Measurements from ENCODE around the gene PCSK2. TPM values are rescaled to one million over a fixed set of nuclear protein-coding genes. Genes with fewer than 3 reads are reported as not detected.

PCSK2 gene
- polyA plus RNA-seq, 3 donors = not detected

- Histone ChIP-seq H3K27me3 (ENCODE audit: control insufficient read depth in 2 of 2, insufficient read depth in 2 of 2, low read length in 2 of 2) (no peaks in the 10 kb centered on the region), H3K4me1 (ENCODE audit: control insufficient read depth in 1 of 2, insufficient read depth in 2 of 2, low read length in 2 of 2) (peaks cover 15 to 20% of the 10 kb centered on the region in 2 donors), H3K4me3 (replicated peaks in 1 of 3; ENCODE audit: low read depth in 2 of 3, low read length in 3 of 3) (no peak overlapping the region), H3K79me2 (ENCODE audit: insufficient read depth, low read length) (no peaks in the 10 kb centered on the region), H2AFZ (ENCODE audit: insufficient read depth, low read depth, low read length, poor library complexity, severe bottlenecking) (no peak overlapping the region), H3K9ac (ENCODE audit: insufficient read depth, low read length, poor library complexity, severe bottlenecking) (no peak overlapping the region), H3K4me2 (replicated peaks; ENCODE audit: extremely low read depth, low read length, poor library complexity, severe bottlenecking) (no peak overlapping the region), H3K27ac (ENCODE audit: low read depth in 1 of 2, low read length in 2 of 2) (no peak overlapping the region), H3K36me3 (replicated peaks in 1 of 2; ENCODE audit: control insufficient read depth in 1 of 2, insufficient read depth in 2 of 2, low read length in 2 of 2) (no peaks in the 10 kb centered on the region), H3K9me3 (replicated peaks in 1 of 2; ENCODE audit: control insufficient read depth in 1 of 2, insufficient read depth in 1 of 2, low read length in 2 of 2) (no peaks in the 10 kb centered on the region), H4K20me1 (ENCODE audit: insufficient read depth, low read length) (no peaks in the 10 kb centered on the region)
- Mint-ChIP-seq H3K27me3 (ENCODE audit: low read depth in 3 of 3) (peaks cover 2 to 11% (median 9%) of the 10 kb centered on the region in 3 donors), H3K36me3 (no peaks in the 10 kb centered on the region), H3K4me3 (no peak overlapping the region), H3K4me1 (peaks cover 17% of the 10 kb centered on the region), H3K9me3 (peaks cover 0 to 2% (median 0%) of the 10 kb centered on the region in 7 donors), H3K27ac (no peak overlapping the region)
- intact Hi-C loops (cut with micrococcal nuclease) = loop anchor here in 1 of 2 donors (5.0 to 10.0 kb wide), 4 partner anchors 111 to 771 kb away; no protein-coding TSS in a partner anchor
- TF ChIP-seq, protein P1, sequence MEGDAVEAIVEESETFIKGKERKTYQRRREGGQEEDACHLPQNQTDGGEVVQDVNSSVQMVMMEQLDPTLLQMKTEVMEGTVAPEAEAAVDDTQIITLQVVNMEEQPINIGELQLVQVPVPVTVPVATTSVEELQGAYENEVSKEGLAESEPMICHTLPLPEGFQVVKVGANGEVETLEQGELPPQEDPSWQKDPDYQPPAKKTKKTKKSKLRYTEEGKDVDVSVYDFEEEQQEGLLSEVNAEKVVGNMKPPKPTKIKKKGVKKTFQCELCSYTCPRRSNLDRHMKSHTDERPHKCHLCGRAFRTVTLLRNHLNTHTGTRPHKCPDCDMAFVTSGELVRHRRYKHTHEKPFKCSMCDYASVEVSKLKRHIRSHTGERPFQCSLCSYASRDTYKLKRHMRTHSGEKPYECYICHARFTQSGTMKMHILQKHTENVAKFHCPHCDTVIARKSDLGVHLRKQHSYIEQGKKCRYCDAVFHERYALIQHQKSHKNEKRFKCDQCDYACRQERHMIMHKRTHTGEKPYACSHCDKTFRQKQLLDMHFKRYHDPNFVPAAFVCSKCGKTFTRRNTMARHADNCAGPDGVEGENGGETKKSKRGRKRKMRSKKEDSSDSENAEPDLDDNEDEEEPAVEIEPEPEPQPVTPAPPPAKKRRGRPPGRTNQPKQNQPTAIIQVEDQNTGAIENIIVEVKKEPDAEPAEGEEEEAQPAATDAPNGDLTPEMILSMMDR (IDR thresholded peaks at IDR 0.05) = no peak
- DNase-seq = no peak
- 86% methylated on average over 3 of the region's 6 CpGs for WGBS (ENCODE audit: insufficient coverage)
Measured at GRCh38 chr20:17503301-17504065, 276.6 kb downstream of the PCSK2 start.

DNA sequence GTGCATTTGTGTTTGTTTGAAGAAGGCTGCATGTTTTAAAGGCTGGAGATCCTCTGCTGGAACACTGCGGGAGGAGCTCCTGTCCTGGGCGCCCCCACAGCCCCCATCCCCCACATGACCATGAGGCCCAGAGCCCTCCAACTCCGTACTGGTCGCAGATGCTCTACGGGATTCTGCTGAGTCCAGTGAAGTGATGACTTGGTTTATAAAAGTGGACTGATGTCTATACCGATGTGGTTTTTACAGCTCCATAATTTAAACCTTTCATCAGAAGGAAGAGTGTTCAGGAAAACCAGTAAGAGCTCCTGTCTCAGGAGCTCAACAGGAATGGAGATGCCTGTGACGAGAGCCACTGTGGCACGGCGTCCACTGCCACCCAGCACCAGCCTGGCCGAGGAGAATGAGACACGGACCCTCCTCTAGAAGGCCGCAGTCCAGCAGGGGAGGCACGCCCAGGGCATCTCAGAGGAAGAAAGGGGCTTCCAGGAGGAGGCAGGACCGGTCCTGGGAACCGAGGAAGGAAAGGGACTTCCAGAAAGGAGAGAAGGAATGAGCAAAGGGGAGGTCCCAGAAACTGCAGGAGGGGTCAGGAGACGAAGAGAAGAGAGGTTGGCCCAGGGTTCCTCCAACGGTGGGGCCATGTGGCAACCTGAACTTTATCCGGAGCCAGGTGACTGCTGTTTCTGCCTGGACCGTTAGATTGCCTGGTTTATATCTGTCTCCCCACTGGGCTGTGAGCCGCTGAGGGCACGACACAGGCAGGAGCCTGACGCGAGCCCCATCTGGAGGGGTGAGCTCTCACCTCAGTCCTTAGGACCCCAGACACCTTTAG is 277.4 kb downstream of the PCSK2 start:
- Histone ChIP-seq H3K4me3 (replicated peaks in 1 of 3; ENCODE audit: low read depth in 2 of 3, low read length in 3 of 3) (peak overlapping the region in 1 of 3 experiments; percentile 89), H3K27ac (ENCODE audit: low read depth in 1 of 2, low read length in 2 of 2) (no peak overlapping the region)
- H3K36me3 Mint-ChIP-seq = no peaks in the 10 kb centered on the region

More for the DNA sequence above, 277.4 kb downstream of the PCSK2 start:
- peaks cover 15 to 20% of the 10 kb centered on the region in 2 donors for H3K4me1 ChIP-seq (ENCODE audit: control insufficient read depth in 1 of 2, insufficient read depth in 2 of 2, low read length in 2 of 2)
- H3K36me3 ChIP-seq (replicated peaks in 1 of 2; ENCODE audit: control insufficient read depth in 1 of 2, insufficient read depth in 2 of 2, low read length in 2 of 2) = no peaks in the 10 kb centered on the region
- peak overlapping the region; percentile 100 for H3K4me2 ChIP-seq (replicated peaks; ENCODE audit: extremely low read depth, low read length, poor library complexity, severe bottlenecking)
- Mint-ChIP-seq H3K4me3 (peak overlapping the region; percentile 88 to 96), H3K27ac (peak overlapping the region in 1 of 7 donors; percentile 54), H3K27me3 (ENCODE audit: low read depth in 3 of 3) (peaks cover 2 to 13% (median 8%) of the 10 kb centered on the region in 3 donors), H3K4me1 (peaks cover 17% of the 10 kb centered on the region), H3K9me3 (peaks cover 0 to 2% (median 0%) of the 10 kb centered on the region in 7 donors)
- intact Hi-C loops (cut with micrococcal nuclease) = loop anchor here in 1 of 2 donors (5.0 to 10.0 kb wide), 4 partner anchors 111 to 771 kb away; no protein-coding TSS in a partner anchor
- H4K20me1 ChIP-seq (ENCODE audit: insufficient read depth, low read length) = no peaks in the 10 kb centered on the region
- 46% methylated on average over 15 of the region's 23 CpGs for WGBS (ENCODE audit: insufficient coverage)
- TF ChIP-seq, protein P1 (IDR thresholded peaks at IDR 0.05) = no peak
- no peaks in the 10 kb centered on the region for H3K27me3 ChIP-seq (ENCODE audit: control insufficient read depth in 2 of 2, insufficient read depth in 2 of 2, low read length in 2 of 2)
- no peak overlapping the region for H3K9ac ChIP-seq (ENCODE audit: insufficient read depth, low read length, poor library complexity, severe bottlenecking)
- no peaks in the 10 kb centered on the region for H3K79me2 ChIP-seq (ENCODE audit: insufficient read depth, low read length)
- H2AFZ ChIP-seq (ENCODE audit: insufficient read depth, low read depth, low read length, poor library complexity, severe bottlenecking) = peak overlapping the region; percentile 82
- no peaks in the 10 kb centered on the region for H3K9me3 ChIP-seq (replicated peaks in 1 of 2; ENCODE audit: control insufficient read depth in 1 of 2, insufficient read depth in 1 of 2, low read length in 2 of 2)
- DNase-seq = no peak

Measured in CD14-positive monocyte (primary cell).